ENCODE results near the gene SLIT3.
"Not testable (repeated sequence)": the region's sequence is repeated elsewhere in the genome, so short reads cannot be mapped to it uniquely, and the experiment has no call there.

SLIT3 gene

GRCh38 chr5:169148138-169148740 lies 152.7 kb downstream of the SLIT3 start:
- DNase-seq (ENCODE audit: low read depth, low spot score): no peak

- no peak for DNase-seq (ENCODE audit: low read depth, low spot score)
Measured at GRCh38 chr5:169147534-169147933, 153.4 kb downstream of the SLIT3 start.

DNA sequence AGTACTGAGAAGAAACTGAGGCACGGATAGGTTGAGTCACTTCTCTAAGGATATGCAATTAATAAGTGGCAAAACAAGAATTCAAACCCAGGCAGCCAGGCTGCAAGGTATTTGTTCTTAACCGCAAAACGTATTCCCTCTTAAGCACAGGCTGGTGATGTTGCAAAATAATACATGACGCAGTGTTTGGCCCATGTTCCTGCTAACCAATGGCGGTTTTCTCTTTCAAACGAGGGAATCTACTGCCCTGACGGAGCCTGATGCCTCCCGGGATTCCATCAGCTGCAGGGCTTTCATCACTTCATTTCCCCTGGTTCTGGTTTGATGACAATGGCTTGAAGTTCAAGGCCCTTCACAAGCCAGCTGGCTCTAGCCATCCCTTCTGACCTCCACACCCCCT lies 154.8 kb downstream of the SLIT3 start:
- no peak for DNase-seq (ENCODE audit: low read depth, low spot score)

GRCh38 chr5:169142264-169142970 lies 158.5 kb downstream of the SLIT3 start:
- no peak for DNase-seq (ENCODE audit: low read depth, low spot score)

DNA sequence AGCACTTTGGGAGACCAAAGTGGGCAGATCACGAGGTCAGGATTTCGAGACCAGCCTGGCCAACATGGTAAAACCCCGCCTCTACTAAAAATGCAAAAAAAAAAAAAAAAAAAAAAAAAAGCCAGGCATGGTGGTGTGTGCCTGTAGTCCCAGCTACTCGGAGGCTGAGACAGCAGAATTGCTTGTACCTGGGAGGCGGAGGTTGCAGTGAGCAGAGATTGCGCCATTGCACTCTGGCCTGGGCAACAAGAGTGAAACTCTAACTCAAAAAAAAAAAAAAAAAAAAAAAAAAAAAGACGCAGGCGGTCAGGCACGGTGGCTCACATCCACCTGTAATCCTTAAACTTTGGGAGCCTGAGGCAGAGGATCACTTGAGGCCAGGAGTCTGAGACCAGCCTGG lies 160.7 kb downstream of the SLIT3 start:
- DNase-seq (ENCODE audit: low read depth, low spot score): not testable (repeated sequence)

DNA sequence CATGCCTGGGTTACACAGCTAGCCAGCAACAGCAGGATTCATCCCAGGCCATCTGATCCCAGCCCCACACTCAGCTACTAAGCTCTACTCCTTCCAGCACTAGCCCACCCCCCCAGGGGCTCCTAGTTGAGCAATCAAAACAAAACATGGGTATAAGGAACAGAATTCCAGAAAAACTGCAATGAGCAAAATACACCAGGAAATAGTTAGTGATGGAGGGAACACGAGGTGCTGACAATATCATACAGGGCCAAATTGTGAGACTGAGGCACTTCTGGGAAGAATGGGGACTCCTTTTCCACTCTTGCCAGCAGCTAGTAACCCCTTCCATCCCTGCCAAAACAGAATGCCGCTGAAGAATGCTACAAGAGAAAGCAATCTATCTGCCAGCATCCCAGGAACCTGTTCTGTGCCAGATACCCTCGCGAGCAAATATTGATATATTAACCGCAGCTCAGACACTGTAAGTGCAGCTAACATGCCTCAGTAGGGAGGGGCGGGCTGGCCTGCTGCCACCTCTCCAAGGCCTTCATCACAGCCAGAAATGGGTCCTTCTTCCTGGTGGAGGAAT lies 161.4 kb downstream of the SLIT3 start:
- no peak for DNase-seq (ENCODE audit: low read depth, low spot score)

GRCh38 chr5:169133531-169133930 lies 167.4 kb downstream of the SLIT3 start:
- DNase-seq (ENCODE audit: low read depth, low spot score): no peak

- DNase-seq (ENCODE audit: low read depth, low spot score): no peak
Measured at GRCh38 chr5:169132302-169132660, 168.7 kb downstream of the SLIT3 start.

GRCh38 chr5:169131616-169132301 lies 169.2 kb downstream of the SLIT3 start:
- DNase-seq (ENCODE audit: low read depth, low spot score): no peak

DNA sequence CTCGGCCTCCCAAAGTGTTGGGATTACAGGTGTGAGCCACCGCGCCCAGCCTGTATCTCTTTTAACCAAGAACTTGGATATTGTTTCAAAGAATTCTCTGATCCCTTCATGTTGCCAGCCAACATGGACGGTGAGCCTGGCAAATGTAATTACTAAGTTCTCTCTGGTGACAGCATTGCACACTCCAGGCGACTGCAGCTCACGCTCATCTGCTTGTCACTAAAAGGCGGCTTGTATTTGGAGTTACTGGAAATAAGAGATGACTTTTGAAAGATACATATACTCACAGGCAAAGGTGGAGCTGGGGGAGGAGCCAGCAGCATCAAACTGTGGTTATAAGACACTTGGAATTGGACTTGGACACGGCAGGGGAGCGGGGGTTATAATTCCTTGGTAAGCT lies 172.3 kb downstream of the SLIT3 start:
- DNase-seq (ENCODE audit: low read depth, low spot score): no peak

- DNase-seq (ENCODE audit: low read depth, low spot score): no peak
Measured at GRCh38 chr5:169127431-169127830, 173.5 kb downstream of the SLIT3 start.

DNA sequence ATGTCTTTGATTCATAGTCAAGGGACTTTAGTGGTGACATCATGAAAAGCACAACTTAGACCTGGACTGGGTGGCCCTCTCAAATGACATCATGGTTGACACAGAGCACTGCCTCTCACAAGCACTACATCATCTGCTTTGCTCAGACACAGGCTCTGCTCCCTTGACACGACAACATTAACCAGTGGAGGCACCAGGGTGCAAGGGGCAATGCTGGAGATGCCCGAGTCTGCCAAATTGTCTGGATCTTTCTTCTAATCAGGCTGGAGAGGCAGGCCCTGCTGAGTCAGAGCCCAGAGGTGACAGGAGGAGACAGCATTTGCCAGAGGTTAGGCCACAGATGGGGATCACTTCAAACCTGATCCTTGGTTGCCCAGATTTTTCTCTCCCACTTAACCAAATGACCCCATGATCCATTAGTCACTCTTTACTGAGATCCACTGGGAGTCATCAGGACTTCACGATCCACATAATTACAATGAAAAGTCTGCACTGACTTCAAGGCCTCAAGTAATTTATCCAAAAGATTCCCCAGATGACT lies 174.4 kb downstream of the SLIT3 start:
- DNase-seq (ENCODE audit: low read depth, low spot score): no peak

DNA sequence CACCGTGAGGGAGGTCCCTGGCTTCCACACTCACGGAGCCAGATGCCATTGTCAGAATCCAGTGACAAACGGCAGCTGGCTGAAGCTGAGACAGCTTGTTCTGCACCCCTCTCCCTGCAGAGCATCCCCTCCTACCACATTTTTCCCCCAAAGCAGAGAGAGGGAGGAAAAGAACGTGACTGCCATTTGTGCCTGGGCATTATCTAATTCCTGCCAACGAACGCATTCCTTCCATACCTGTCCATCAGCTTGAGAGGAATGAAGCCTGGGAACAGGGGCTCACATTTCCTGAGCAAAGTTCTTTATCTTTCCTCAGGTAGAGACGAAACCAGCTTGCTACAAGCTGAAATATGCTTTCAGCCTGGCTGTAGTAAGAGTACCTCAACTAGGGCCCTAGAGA lies 175.4 kb downstream of the SLIT3 start:
- no peak for DNase-seq (ENCODE audit: low read depth, low spot score)

GRCh38 chr5:169122951-169123350 lies 178.0 kb downstream of the SLIT3 start:
- no peak for DNase-seq (ENCODE audit: low read depth, low spot score)

DNA sequence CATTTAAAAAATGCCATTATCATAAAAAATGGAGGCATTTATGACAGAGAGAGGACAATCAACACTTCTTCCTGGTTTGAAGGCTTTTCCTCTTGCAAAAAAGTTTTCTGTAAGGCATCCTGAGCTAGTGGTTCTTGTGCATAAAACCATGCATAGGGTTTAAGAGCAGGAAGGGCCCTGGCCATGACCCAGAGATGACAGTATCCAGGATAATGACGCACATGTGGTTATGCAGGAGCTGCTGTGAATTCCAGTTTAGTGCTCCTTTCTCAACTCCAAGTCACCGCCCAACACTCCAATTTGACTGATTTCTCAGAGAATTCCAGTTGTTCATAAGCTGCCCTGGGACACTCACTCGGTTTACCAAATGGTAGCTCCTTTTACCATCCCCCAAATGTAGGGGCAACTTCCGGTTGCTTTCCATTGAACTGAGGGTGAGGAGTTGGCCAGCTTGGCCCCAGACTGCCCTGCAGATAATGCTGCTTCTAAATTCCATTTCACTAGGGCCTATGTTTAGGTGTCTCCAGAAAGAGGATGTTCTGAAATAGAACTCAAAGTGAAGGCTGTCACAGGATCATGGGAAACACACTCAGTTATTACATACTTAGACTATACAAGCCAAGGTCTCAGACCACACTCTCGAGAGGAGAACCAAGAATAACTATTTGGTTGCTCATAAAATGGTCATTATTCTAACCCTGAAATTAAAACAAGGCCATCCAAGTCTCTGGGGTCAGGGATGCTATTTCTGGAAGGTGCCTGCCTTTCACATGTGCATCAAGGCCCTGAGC lies 179.1 kb downstream of the SLIT3 start:
- DNase-seq (ENCODE audit: low read depth, low spot score): no peak

GRCh38 chr5:169119288-169120048 lies 181.5 kb downstream of the SLIT3 start:
- no peak for DNase-seq (ENCODE audit: low read depth, low spot score)

- no peak for DNase-seq (ENCODE audit: low read depth, low spot score)
Measured at GRCh38 chr5:169116961-169117461, 183.9 kb downstream of the SLIT3 start.

- no peak for DNase-seq (ENCODE audit: low read depth, low spot score)
Measured at GRCh38 chr5:169115461-169116124, 185.3 kb downstream of the SLIT3 start.

- no peak for DNase-seq (ENCODE audit: low read depth, low spot score)
Measured at GRCh38 chr5:169114466-169115065, 186.4 kb downstream of the SLIT3 start.

DNA sequence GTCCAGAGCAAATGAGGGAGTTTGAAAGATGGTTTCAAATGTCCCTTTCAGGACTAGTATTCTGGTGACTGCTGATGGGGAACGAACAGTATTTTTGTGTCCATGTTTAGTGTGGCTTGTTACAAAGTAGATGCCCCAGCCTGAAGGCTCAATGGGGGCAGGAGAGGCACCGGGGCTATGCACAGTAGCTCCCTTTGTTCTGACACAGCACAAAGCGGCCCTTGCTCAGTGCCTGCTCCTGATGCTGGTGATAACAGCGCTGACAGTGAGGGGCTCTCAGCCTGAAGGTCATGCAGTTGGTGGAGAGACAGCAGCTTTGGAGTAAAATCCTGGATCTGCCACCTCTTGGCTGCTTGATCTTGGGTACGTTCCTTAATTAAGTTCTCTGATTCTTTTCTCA lies 188.9 kb downstream of the SLIT3 start:
- DNase-seq (ENCODE audit: low read depth, low spot score): no peak

Data from smooth muscle cell of the brain vasculature (primary cell).